IMR-90 (cell line): ENCODE measurements around the gene RIMS3. TPM values are rescaled to one million over a fixed set of nuclear protein-coding genes. Genes with fewer than 3 reads are reported as not detected.

Experiments used
- ATAC-seq: fragments of 200-7000 bp; cut with Tn5 transposase; 2 replicates; pipeline ENCODE4 v1.9.1; 2020; ENCODE audit warnings: low read depth, mild to moderate bottlenecking, moderate library complexity
- BruUV-seq: library from RNA; stranded (reverse); fragments of 400-500 nt; replicated peaks from 2 replicates; lab custom pipeline; 2021; lab: Mats Ljungman, UMichigan
- CTCF ChIA-PET: fragments of 300-600 bp; formaldehyde crosslinking; extraction: SDS; loops from one replicate; lab custom pipeline; 2021; ENCODE audit warnings: antibody characterized with exemption; lab: Yijun Ruan, JAX
- POLR2A ChIA-PET: fragments of 300-600 bp; sonication (Branson Sonifier 250); formaldehyde crosslinking; loops from one replicate; lab custom pipeline; 2022; ENCODE audit warnings: antibody characterized with exemption; ENCODE audit not compliant: unreplicated experiment; lab: Charles Lee
- DNase-seq: peaks from one replicate; pipeline ENCODE4 v3.0.0; 2013
- H2AFZ ChIP-seq: replicated peaks from 2 replicates; pipeline ENCODE3; 2013; ENCODE audit warnings: low read length, mild to moderate bottlenecking; ENCODE audit not compliant: poor library complexity
- H2AK5ac ChIP-seq: 2 replicates; pipeline ENCODE4 v1.6.1; 2013; ENCODE audit warnings: low read depth, low read length, inconsistent platforms
- H2AK9ac ChIP-seq: replicated peaks from 2 replicates; pipeline ENCODE3; 2013; ENCODE audit warnings: mild to moderate bottlenecking, low read depth, low read length, moderate library complexity; ENCODE audit not compliant: poor library complexity
- H2BK120ac ChIP-seq: 2 replicates; pipeline ENCODE4 v1.6.1; 2013; ENCODE audit warnings: low read depth, low read length, inconsistent platforms
- H2BK15ac ChIP-seq: 3 replicates; pipeline ENCODE4 v1.6.1; 2013; ENCODE audit warnings: low read depth, low read length, inconsistent platforms
- H2BK20ac ChIP-seq: 2 replicates; pipeline ENCODE4 v1.6.1; 2013; ENCODE audit warnings: low read depth, mild to moderate bottlenecking, inconsistent platforms, low read length, moderate library complexity
- H2BK5ac ChIP-seq: 2 replicates; pipeline ENCODE4 v1.6.1; 2013; ENCODE audit warnings: mild to moderate bottlenecking, low read depth, low read length, inconsistent platforms; ENCODE audit not compliant: poor library complexity, severe bottlenecking
- H3K14ac ChIP-seq: replicated peaks from 2 replicates; pipeline ENCODE4 v1.6.1; 2013; ENCODE audit warnings: low read depth, low read length, inconsistent platforms
- H3K18ac ChIP-seq: 2 replicates; pipeline ENCODE4 v1.6.1; 2013; ENCODE audit warnings: low read depth, low read length, control low read depth
- H3K23ac ChIP-seq: 2 replicates; pipeline ENCODE4 v1.6.1; 2013; ENCODE audit warnings: low read depth, low read length, inconsistent platforms
- H3K27ac ChIP-seq: 2 replicates; pipeline ENCODE4 v1.5.1; 2013; ENCODE audit warnings: mild to moderate bottlenecking, control low read depth, low read length; ENCODE audit not compliant: insufficient read depth
- H3K27me3 ChIP-seq: 2 replicates; pipeline ENCODE4 v1.6.1; 2013; ENCODE audit warnings: low read length; ENCODE audit not compliant: control insufficient read depth, insufficient read depth
- H3K36me3 ChIP-seq: 2 replicates; pipeline ENCODE4 v1.6.1; 2013; ENCODE audit warnings: low read length, mixed read lengths; ENCODE audit not compliant: control insufficient read depth, insufficient read depth
- H3K4ac ChIP-seq: 2 replicates; pipeline ENCODE4 v1.6.1; 2013; ENCODE audit warnings: low read depth, low read length, inconsistent platforms
- H3K4me1 ChIP-seq: 2 replicates; pipeline ENCODE4 v1.6.1; 2013; ENCODE audit warnings: low read length, mixed read lengths; ENCODE audit not compliant: control insufficient read depth, insufficient read depth
- H3K4me2 ChIP-seq: 2 replicates; pipeline ENCODE4 v1.6.1; 2013; ENCODE audit warnings: low read depth, mild to moderate bottlenecking, control low read depth, low read length, moderate library complexity
- H3K4me3 ChIP-seq: 2 replicates; pipeline ENCODE4 v1.5.1; 2013; ENCODE audit warnings: low read depth, mild to moderate bottlenecking, control low read depth, low read length, moderate library complexity; ENCODE audit not compliant: insufficient read depth
- H3K56ac ChIP-seq: 2 replicates; pipeline ENCODE4 v1.6.1; 2013; ENCODE audit warnings: low read length, inconsistent platforms; ENCODE audit not compliant: insufficient read depth; ENCODE audit errors: extremely low read depth
- H3K79me1 ChIP-seq, 2 experiments: 2 replicates each; pipeline ENCODE4 v1.6.1; 2013; ENCODE audit warnings: low read length in 2 of 2, inconsistent platforms in 1 of 2, low read depth in 1 of 2
- H3K9ac ChIP-seq: 2 replicates; pipeline ENCODE4 v1.6.1; 2013; ENCODE audit warnings: low read depth, low read length, control low read depth
- H3K9me1 ChIP-seq: 2 replicates; pipeline ENCODE4 v1.6.1; 2013; ENCODE audit warnings: low read length, inconsistent platforms; ENCODE audit not compliant: insufficient read depth
- H3K9me3 ChIP-seq: 2 replicates; pipeline ENCODE4 v1.6.1; 2013; ENCODE audit warnings: low read length; ENCODE audit not compliant: control insufficient read depth, insufficient read depth
- H4K20me1 ChIP-seq: 2 replicates; pipeline ENCODE4 v1.6.1; 2013; ENCODE audit warnings: low read length, inconsistent platforms; ENCODE audit not compliant: insufficient read depth
- H4K5ac ChIP-seq: 2 replicates; pipeline ENCODE4 v1.6.1; 2013; ENCODE audit warnings: mild to moderate bottlenecking, low read depth, low read length, control low read depth
- H4K8ac ChIP-seq, 2 experiments: 2 replicates each; pipeline ENCODE4 v1.6.1; 2013; ENCODE audit warnings: low read depth in 2 of 2, low read length in 2 of 2, control low read depth in 1 of 2, inconsistent platforms in 1 of 2
- H4K91ac ChIP-seq: 2 replicates; pipeline ENCODE4 v1.6.1; 2013; ENCODE audit warnings: low read depth, low read length, inconsistent platforms; ENCODE audit not compliant: insufficient read depth
- BHLHE40 ChIP-seq: fragments of 150-350 bp; IDR thresholded peaks from 2 replicates; pipeline ENCODE4 v1.6.1; 2016; ENCODE audit warnings: mild to moderate bottlenecking, low read depth, low read length
- CEBPB ChIP-seq: IDR thresholded peaks from 2 replicates; pipeline ENCODE4 v1.6.1; 2012; ENCODE audit warnings: low read depth, low read length, improper control_type of control experiment
- MAFK ChIP-seq: IDR thresholded peaks from 2 replicates; pipeline ENCODE4 v1.6.1; 2012; ENCODE audit warnings: low read depth, low read length, improper control_type of control experiment
- MAZ ChIP-seq: IDR thresholded peaks from 2 replicates; pipeline ENCODE4 v1.6.1; 2012; ENCODE audit warnings: low read depth, mild to moderate bottlenecking, low read length, improper control_type of control experiment, moderate library complexity, borderline replicate concordance
- MXI1 ChIP-seq: IDR thresholded peaks from 2 replicates; pipeline ENCODE4 v1.6.1; 2012; ENCODE audit warnings: low read depth, mild to moderate bottlenecking, low read length, moderate library complexity, borderline replicate concordance
- RCOR1 ChIP-seq: IDR thresholded peaks from 2 replicates; pipeline ENCODE4 v1.6.1; 2012; ENCODE audit warnings: mild to moderate bottlenecking, low read length, improper control_type of control experiment; ENCODE audit not compliant: insufficient replicate concordance
- RFX5 ChIP-seq: IDR thresholded peaks from 2 replicates; pipeline ENCODE4 v1.8.0; 2012; ENCODE audit warnings: low read depth, mild to moderate bottlenecking, low read length, moderate library complexity
- SMC3 ChIP-seq: fragments of 150-350 bp; IDR thresholded peaks from 2 replicates; pipeline ENCODE4 v1.6.1; 2016; ENCODE audit warnings: low read depth, mild to moderate bottlenecking, antibody characterized with exemption, low read length, moderate library complexity
- WGBS, 2 experiments: methylation state at CpG; one replicate each; pipeline versions ENCODE4 v1.1.5 to v1.1.7; 2013; ENCODE audit warnings: missing lambda C conversion rate in 2 of 2; ENCODE audit not compliant: insufficient read length in 1 of 2; ENCODE audit errors: extremely low coverage in 2 of 2; 5-methylcytosine and 5-hydroxymethylcytosine counted together
- dilution Hi-C: fragments of 300-500 bp; cut with HindIII; formaldehyde crosslinking; loops from one replicate; pipeline ENCODE4 v1.14.3; 2018; ENCODE audit warnings: low sequenced_read_pairs; ENCODE audit not compliant: unreplicated experiment
- in situ Hi-C: fragments of 300-500 bp; cut with MboI; formaldehyde crosslinking; loops from 3 replicates; pipeline ENCODE4 v1.14.3; 2019; ENCODE audit warnings: low sequenced_read_pairs, inconsistent platforms, mixed read lengths
- intact Hi-C: fragments of 100-400 bp; cut with micrococcal nuclease; formaldehyde crosslinking; loops from 2 replicates; pipeline ENCODE4 v1.10.0; 2022
- polyA plus RNA-seq, 3 experiments: library from polyadenylated mRNA; depleted of rRNA; stranded (reverse); fragments of >200 nt; gene quantifications; 2 replicates each; pipeline ENCODE4 v1.2.3, GENCODE V29; 2012; ENCODE audit warnings: low replicate concordance in 1 of 3
- total RNA-seq: library from RNA; depleted of rRNA; stranded (reverse); fragments of >200 nt; gene quantifications from 2 replicates; pipeline ENCODE4 v1.2.3, GENCODE V29; 2012

RIMS3 gene
- total and polyA plus RNA-seq, 2 of the 4 experiments (the other 2 are of a cell fraction), result 0.10 to 0.36 TPM

- no peak overlapping the region for H2BK5ac ChIP-seq
- no peak overlapping the region for H3K4ac ChIP-seq
- no peak overlapping the region for H3K4me3 ChIP-seq
- BruUV-seq, result no TSS peak
- no peak overlapping the region for H2AK9ac ChIP-seq
- H2BK20ac ChIP-seq, result no peak overlapping the region
- H4K20me1 ChIP-seq, result no peaks in the 10 kb centered on the region; the same call in 1 of the 2 replicates
- ATAC-seq (0 out of 2 replicates have a peak, but pooled peaks have one; percentile 21), DNase-seq (peak; percentile 34)
- dilution Hi-C loops (no loop called here), intact Hi-C loops (no loop called here), in situ Hi-C loops (loop anchor here (25.0 kb wide), 1 partner anchor 316 kb away; no protein-coding TSS in a partner anchor)
- CTCF ChIA-PET, result interaction anchor here (2.0 kb wide), 1 partner anchor 16 kb away, joined by 5 read pairs; no protein-coding TSS in a partner anchor
- H3K14ac ChIP-seq, result no peak overlapping the region
- no peak overlapping the region for H3K27ac ChIP-seq
- no peak overlapping the region for H3K23ac ChIP-seq
- H3K9ac ChIP-seq, result no peak overlapping the region
- H3K4me1 ChIP-seq, result no peaks in the 10 kb centered on the region
- no peaks in the 10 kb centered on the region for H3K9me1 ChIP-seq
- H2AFZ ChIP-seq, result no peak overlapping the region
- H3K4me2 ChIP-seq, result no peak overlapping the region
- POLR2A ChIA-PET, result no interaction called here
- H3K79me1 ChIP-seq, result no peaks in the 10 kb centered on the region
- H4K5ac ChIP-seq, result no peak overlapping the region
- H2BK120ac ChIP-seq, result no peak overlapping the region
- no peak overlapping the region for H3K18ac ChIP-seq
- TF ChIP-seq MAFK (no peak), RFX5 (no peak), BHLHE40 (no peak), RCOR1 (no peak), MAZ (no peak), CEBPB (peak; percentile 43; the same call in 1 of the 2 replicates), SMC3 (no peak), MXI1 (no peak)
- no peak overlapping the region for H2AK5ac ChIP-seq
- no peak overlapping the region for H4K8ac ChIP-seq
- H3K56ac ChIP-seq, result no peak overlapping the region
- H2BK15ac ChIP-seq, result no peak overlapping the region
- H3K36me3 ChIP-seq, result no peaks in the 10 kb centered on the region
- WGBS, 2 experiments, result 54% methylated on average over 2 of the region's 5 CpGs; no CpG with 5 or more reads in 1 of the 2 experiments
- H3K9me3 ChIP-seq, result no peaks in the 10 kb centered on the region
- no peak overlapping the region for H4K91ac ChIP-seq
- peaks cover 5% of the 10 kb centered on the region; the same call in 1 of the 2 replicates for H3K27me3 ChIP-seq
These were observed 19.2 kb downstream of the RIMS3 start for GRCh38 chr1:40646315-40646714.
